C4-2B (cell line): ENCODE measurements around the gene DLX2.

Experiments
- H3K27ac ChIP-seq: fragments of 450-650 bp; 2 replicates; pipeline ENCODE4 v1.5.1; 2017
- CTCF ChIP-seq: fragments of 450-650 bp; conservative IDR thresholded peaks from 2 replicates; pipeline ENCODE4 v1.5.1; 2017; ENCODE audit warnings: mild to moderate bottlenecking
- ZFX ChIP-seq: fragments of 450-650 bp; IDR thresholded peaks from 2 replicates; pipeline ENCODE4 v1.6.1; 2017

Gene DLX2

DNA sequence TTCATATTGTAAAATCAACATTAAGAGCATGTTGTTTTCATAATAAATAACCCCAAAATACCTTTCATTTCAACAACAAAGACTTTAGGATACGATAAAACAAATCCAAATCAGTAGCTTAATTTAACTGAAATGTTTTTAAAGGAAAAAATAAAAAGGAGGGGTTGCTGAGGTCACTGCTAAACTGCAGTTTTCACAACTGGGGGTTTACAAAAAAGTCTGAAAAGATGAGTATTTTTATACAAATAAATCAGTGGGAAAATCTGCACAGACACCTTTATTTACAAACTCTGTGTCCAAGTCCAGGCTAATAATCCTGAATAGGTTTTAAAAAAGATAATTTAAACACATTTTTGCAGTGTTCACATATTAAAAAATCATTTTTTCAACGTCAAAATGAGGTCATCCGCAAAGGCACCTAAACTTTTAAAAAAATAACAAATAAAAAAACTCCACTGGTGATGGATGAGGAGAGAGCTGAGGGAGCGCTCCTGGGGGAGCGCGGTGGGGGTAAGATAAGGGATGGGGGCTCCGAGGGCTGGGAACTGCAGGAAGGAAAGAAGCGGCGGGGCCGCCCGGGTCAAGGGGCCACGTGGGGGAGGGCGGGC is 3.1 kb downstream of the DLX2 start:
- H3K27ac ChIP-seq = no peak overlapping the region
- TF ChIP-seq ZFX (no peak), CTCF (no peak)

GRCh38 chr2:172098650-172099471 is 3.8 kb downstream of the DLX2 start:
- H3K27ac ChIP-seq = no peak overlapping the region
- no peak for TF ChIP-seq CTCF
- no peak for TF ChIP-seq ZFX

GRCh38 chr2:172098287-172098649 is 4.4 kb downstream of the DLX2 start:
- H3K27ac ChIP-seq = no peak overlapping the region
- TF ChIP-seq ZFX = no peak
- no peak for TF ChIP-seq CTCF

GRCh38 chr2:172097557-172098131 is 5.1 kb downstream of the DLX2 start:
- H3K27ac ChIP-seq = no peak overlapping the region

DNA sequence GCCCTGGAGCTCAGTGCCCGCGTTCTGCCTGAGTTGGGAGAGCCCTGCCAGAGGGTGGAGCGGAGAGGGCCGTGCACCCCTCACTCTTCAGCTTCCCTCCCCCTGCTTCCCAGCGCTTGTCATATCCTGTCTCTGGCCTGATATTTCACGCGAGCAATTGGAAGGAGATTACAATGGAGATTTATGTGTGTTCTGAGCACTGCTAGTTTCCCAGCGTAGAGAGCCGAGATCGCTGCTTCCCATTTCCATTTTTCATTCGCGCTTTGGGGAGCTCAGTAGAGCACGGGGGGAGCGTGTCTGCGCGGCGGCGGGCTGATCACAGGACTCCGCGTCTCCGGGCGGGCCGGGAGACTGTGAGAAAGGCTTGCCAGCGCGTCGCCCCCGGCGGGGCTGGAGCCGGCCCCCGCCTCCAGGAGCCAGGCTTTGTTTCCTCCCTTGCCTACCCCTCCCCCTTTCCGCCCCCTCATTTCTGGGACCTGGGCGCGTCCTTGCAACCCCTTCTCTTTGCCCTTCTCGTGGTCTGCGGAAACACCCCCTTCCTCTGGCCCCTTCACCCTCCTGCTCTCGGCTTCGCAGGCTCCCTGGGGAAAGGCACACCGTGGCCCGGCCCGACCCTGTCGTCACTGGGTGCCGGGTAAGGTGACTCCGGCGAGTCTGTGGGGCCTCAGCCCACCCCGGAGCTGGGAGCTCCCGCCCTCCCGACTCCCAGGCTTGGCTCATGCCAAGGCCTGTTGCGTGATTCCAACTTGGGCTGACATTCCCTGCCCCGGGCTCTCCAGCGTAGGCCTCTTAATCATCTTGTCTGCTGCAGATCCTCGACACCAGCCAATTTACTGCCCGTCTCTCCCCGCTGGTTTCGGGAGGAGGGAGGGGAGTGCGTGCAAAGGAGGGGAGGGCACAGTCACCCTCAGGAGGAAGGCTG is 5.8 kb downstream of the DLX2 start:
- H3K27ac ChIP-seq = no peak overlapping the region
- no peak for TF ChIP-seq ZFX
- TF ChIP-seq CTCF = no peak

More at GRCh38 chr2:172097557-172098131, 5.1 kb downstream of the DLX2 start:
- TF ChIP-seq CTCF (no peak), ZFX (no peak)

- peak overlapping the region; percentile 81 for H3K27ac ChIP-seq
- TF ChIP-seq CTCF (no peak), ZFX (no peak)
Observed at GRCh38 chr2:172095905-172096625, 6.6 kb downstream of the DLX2 start.
